ENCODE data around the gene DEDD2.

Gene DEDD2

GRCh38 chr19:42228641-42229040, 11.2 kb upstream of the DEDD2 start:
- DNase-seq (ENCODE audit: low spot score), result no peak

DNA sequence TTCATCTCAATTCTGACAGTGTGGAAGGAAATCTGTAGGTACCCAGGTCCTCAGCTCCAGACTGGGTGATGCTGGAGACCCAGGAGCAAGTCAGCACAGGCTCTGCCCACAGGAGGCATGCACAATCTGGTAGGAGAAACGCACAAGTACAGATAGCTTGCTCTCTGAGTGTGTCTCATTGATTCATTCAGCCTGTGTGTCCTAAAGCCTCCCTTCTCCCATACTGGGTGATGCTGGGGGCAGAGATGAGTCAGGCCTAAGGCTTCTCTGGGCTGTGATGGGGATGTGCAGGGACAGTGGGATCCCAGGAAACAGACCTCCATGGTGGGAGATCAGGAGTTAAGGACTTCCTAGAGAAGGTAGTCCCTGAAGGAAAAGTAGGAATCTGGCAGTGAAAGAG, 9.4 kb upstream of the DEDD2 start:
- no peak for DNase-seq (ENCODE audit: low spot score)

GRCh38 chr19:42225718-42226292, 8.3 kb upstream of the DEDD2 start:
- no peak for DNase-seq (ENCODE audit: low spot score)

DNA sequence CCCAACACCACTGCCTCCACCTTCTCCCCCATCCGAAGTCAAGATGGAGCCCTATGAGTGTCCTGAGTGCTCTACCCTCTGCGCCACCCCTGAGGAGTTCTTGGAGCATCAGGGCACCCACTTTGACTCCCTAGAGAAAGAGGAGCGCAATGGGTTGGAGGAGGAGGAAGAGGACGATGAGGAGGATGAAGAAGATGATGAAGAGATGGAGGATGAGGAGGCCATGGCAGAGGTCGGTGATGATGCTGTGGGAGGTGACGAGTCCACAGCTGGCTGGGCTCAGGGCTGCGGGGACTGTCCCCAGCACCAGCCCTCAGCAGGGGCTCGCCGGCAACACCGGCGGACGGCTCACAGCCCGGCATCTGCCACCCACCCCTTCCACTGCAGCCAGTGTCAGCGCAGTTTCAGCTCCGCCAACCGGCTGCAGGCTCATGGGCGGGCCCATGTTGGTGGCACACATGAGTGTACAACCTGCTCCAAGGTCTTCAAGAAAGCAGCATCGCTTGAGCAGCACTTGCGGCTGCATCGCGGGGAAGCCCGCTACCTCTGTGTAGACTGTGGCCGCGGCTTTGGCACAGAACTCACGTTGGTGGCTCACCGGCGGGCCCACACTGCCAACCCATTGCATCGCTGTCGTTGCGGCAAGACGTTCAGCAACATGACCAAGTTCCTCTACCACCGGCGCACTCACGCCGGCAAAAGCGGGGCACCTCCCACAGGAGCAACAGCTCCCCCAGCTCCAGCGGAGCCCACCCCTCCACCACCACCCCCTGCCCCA, 7.7 kb upstream of the DEDD2 start:
- DNase-seq (ENCODE audit: low spot score), result no peak

DNA sequence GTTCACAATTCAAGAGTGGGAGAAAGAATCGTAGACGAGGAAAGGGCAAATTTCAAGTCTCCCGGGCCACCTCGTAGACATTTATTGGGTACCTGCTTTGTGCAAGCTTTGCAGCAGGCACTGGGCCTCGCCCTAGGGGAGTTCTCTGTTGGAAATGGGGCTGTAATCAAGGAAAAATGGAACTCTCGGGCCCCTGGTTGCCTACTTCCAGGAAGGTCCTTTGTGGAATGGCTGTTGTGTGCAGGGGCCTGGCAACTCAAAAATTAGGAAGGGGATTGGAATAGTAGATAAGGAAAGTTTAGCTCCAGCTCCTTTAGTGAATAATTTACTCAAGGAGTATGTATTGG, 3.2 kb upstream of the DEDD2 start:
- no peak for DNase-seq (ENCODE audit: low spot score)

DNA sequence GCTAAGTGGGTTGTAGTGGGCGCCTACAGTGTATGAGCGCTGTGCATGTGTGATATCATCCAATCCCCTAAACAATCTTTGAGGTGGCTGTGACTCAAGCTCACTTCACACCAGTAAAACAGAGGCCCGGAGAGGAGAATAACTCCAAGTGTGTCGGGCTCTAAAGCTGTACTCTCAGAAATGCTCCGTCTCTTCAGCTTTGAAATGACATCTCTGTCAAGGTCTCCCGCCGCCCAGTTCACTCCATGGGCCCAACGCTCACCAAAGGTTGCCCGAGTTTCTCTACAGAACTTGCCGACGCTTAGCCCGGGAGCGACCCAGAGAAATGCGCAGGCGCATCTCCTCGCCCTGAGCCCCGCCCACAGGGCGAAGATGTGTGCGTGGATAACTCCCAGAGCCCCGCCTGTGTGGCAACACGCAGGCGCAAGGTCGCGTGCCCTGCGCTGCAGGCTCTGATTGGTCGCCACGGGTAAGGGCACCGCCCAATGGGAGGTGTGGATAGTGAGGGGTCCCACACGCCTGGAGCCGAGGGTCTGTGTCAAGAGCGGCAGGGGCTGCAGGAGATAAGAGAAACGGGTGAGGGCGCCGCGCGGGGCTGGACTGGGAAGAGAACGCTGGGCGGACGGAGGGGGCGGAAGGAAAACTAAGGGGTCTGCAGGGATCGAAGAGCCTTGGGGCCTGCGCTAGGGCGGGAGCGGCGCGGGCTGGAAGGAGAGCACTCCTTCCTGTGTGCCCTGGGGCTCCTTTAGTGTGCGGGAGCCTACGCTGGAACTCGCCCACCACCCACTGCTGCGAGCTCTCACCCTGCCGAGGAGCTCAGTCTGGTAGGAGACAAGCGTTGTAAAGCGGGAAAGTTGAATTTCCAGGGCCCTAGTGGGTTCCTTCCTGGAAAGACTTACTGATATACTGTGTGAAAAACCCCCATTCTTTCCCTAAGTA, 2.6 kb upstream of the DEDD2 start, which contains the start of gene ZNF526:
TSS of gene ZNF526 (plus strand) at position 501 of the 939 bp plus-strand sequence. CDS start 4,092 bp downstream, outside the sequence.
- peak; percentile 99 for DNase-seq (ENCODE audit: low spot score)

- no peak for DNase-seq (ENCODE audit: low spot score)
Observed at GRCh38 chr19:42216653-42217519, 591 bp downstream of the DEDD2 start.

- DNase-seq (ENCODE audit: low spot score), result no peak
Observed at GRCh38 chr19:42214810-42215485, 2.5 kb downstream of the DEDD2 start.

DNA sequence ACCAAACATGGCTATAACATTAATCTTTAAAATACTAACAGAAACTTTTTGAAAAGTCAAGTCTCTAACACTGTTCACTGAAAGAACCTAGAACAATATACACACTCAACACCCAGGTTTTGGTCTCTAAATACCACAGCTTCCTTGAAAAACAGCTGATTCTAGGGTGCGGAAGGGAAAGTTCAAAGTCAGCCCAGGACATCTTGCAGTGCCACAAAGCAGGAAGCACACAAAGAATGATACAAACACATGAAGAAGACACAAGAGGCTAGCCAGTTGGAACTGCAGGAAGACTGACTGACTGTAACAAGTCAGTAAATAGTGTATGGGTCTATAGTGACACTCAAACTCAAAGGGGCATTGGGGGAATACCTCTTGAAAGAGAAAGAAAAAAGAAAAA, 4.6 kb downstream of the DEDD2 start:
- no peak for DNase-seq (ENCODE audit: low spot score)

DNA sequence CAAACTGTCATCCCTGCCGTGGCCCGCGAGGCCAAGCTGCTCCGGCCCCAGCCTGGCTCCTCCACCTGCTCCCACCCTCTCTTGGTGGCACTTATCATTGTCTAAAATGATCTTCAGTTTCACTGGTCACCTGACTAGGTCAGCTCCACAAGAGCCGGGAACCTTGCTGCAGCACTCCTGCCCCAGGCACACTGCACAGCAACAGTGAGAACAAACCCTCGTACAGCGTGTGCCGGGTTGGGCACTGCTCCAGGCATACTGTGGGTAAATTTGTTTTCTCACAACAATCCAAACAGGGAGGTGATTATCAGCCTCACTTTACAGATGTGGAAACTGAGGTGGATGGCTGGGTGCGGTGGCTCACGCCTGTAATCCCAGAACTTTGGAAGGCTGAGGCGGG, 8.9 kb downstream of the DEDD2 start:
- DNase-seq (ENCODE audit: low spot score), result no peak

- DNase-seq (ENCODE audit: low spot score), result no peak
Observed at GRCh38 chr19:42207767-42208271, 9.7 kb downstream of the DEDD2 start.

- no peak for DNase-seq (ENCODE audit: low spot score)
Observed at GRCh38 chr19:42206871-42207755, 10.4 kb downstream of the DEDD2 start.

DNA sequence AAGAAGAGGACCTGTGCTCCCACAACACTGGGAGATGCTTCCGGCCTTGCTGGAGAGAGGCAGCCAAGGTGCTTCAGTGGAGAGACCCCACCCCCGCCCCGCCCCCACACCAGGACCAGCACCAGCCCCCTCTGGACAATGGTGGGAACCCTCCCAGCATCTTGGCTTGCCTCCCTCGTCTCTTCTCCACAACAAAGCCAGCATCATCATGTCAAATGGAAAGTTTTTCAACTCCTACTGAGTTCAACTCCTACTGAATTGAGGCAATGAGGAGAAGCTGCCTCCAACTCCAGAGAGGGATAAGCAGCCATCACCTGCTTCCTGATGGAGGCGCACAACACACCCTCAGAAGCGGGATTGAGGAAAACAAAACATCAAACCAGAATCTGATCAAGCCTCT, 12.8 kb downstream of the DEDD2 start:
- DNase-seq (ENCODE audit: low spot score), result no peak

DNA sequence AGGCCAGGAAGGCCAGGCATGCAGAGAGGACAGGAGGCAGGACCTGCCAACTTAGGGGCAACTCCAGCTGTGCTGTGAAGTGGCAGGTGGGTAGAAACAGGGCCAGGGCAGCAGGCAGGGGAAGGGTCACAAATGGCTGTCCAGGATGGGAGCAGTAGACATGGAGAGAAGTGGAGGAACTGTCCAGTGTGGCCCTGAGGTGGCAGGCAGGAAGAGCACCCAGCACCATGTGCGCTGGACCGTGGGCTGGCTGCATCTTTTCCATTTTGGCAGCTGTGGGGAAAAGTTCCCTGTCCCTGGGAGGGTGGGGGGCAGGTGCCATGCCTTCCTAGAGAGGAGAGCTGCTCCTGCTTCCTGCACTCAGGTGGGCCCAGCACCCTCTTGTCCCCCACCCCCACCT, 13.8 kb downstream of the DEDD2 start:
- no peak for DNase-seq (ENCODE audit: low spot score)

GRCh38 chr19:42202290-42202880, 15.1 kb downstream of the DEDD2 start:
- DNase-seq (ENCODE audit: low spot score), result no peak

GRCh38 chr19:42201489-42202289, 15.8 kb downstream of the DEDD2 start:
- no peak for DNase-seq (ENCODE audit: low spot score)

GRCh38 chr19:42200116-42200715, 17.3 kb downstream of the DEDD2 start:
- no peak for DNase-seq (ENCODE audit: low spot score)

- no peak for DNase-seq (ENCODE audit: low spot score)
Observed at GRCh38 chr19:42199440-42200115, 17.9 kb downstream of the DEDD2 start.
